ENCODE results near the gene MRPL17.

The MRPL17 gene

DNA sequence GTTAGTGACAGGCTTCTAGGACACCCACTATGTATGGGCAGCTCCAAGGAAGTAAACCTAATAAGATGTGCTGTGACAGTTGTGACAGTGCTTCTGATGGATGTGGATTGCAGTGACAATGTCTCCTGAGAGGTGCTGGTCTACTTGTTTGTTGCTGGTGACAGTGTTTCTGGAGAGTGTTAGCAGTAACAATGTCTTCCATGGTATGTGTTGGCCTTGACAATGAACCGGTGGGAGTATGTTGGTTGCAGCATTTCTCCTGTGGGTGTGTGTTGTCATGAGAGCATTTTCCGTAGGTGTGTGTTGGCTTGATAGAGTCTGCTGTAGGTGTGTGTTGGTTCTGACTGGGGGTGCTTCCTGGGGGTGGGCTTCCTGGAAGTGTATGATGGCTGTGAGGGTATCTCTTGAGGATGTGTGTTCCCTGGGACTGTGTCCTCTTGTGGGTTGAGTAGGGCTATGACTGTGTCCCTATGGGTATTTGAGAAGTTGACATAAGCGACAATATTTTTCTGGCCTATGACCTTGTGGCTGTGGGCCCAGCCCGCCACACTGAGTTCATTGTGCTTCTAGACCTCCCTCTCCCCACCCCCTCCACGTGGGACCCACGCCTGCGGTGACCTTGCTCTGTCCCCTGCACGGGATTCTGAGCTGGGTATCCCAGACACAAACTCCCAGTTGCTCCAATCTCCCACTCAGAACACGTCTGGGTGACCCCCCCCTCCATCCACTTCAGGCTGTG lies 28.7 kb downstream of the MRPL17 start:
- TF ChIP-seq ZNF274 (IDR thresholded peaks at IDR 0.05; ENCODE audit: low read depth, low read length), result no peak
- H3K4me3 ChIP-seq (ENCODE audit: low read length), result no peak overlapping the region

DNA sequence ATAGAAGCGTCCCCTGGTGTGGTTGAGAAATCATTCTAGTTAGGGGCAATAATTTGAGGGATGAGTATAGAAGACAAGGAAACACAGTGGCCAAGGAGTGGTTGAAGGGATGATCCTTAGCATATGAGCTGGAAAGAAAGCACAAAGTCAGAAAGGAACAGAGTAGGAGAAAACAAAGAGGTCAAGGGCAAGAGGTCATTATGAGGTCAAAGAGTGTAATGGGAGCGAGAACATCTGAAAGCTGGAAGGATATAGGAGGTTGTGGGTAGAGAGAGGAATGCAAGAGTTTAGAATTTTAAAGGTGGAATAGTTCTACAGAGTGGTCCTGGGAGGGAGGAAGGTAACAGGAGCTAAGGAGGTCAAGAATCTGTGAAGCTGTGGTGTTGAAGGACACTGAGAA lies 29.5 kb downstream of the MRPL17 start:
- no peak overlapping the region for H3K4me3 ChIP-seq (ENCODE audit: low read length)
- no peak for TF ChIP-seq ZNF274 (IDR thresholded peaks at IDR 0.05; ENCODE audit: low read depth, low read length)

DNA sequence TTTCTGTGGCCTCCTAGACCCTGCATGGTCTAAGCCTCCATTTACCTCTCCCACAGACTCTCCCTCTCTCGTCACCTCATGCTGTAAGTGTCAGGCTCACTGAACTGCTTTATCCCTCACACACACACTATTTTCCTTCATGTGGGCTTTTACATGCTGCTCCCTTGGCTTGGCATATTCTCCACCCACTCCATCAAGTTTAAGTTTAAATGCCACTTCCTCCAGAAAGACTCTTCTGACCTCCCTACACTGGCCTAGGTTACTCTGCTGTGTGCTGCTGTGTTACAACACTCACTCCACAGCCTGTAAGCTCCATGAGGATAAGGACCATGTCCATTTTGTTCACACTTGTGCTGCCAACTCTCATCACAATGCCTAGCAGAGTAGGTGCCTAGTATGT lies 30.0 kb downstream of the MRPL17 start:
- TF ChIP-seq ZNF274 (IDR thresholded peaks at IDR 0.05; ENCODE audit: low read depth, low read length), result no peak
- H3K4me3 ChIP-seq (ENCODE audit: low read length), result no peak overlapping the region

DNA sequence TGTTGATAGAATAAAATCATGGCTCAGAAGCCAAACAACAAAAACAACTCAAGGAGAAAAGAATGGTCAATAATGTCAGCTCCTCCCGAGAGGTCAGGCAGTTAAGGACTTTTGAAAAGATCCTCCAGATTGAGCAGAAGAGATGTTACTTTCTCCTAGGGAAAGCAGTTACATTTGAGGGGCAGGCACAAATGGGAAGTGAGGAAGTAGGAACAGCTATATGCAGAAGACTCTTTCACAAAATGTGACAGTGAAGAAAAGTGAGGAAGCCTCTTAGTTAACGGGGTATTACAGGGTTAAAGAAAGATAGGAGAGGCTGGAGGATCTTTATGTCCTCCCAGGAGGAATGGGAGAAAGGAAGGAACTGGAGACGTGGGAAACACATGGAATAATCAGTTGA lies 31.0 kb downstream of the MRPL17 start:
- no peak for TF ChIP-seq ZNF274 (IDR thresholded peaks at IDR 0.05; ENCODE audit: low read depth, low read length)
- H3K4me3 ChIP-seq (ENCODE audit: low read length), result no peak overlapping the region

DNA sequence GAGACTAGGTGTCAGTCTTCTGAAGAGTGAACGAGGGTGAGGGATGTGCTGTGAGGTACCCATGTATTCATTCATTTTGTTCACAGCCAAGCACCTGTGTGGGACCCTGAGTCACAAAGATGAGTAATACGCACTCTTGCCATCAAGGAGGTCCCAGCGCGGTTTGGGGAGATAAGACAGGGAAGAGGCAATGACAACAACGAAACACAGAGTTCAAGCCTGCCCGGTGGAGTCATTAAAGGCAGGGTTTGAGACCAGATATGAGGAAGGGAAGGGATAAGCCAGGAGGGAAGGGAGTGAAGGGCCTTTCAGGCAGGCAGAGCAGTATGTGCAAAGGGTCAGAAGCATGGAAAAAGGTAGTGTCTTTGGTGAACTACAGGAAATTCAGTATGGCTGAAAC lies 32.2 kb downstream of the MRPL17 start:
- no peak for TF ChIP-seq ZNF274 (IDR thresholded peaks at IDR 0.05; ENCODE audit: low read depth, low read length)
- H3K4me3 ChIP-seq (ENCODE audit: low read length), result no peak overlapping the region

DNA sequence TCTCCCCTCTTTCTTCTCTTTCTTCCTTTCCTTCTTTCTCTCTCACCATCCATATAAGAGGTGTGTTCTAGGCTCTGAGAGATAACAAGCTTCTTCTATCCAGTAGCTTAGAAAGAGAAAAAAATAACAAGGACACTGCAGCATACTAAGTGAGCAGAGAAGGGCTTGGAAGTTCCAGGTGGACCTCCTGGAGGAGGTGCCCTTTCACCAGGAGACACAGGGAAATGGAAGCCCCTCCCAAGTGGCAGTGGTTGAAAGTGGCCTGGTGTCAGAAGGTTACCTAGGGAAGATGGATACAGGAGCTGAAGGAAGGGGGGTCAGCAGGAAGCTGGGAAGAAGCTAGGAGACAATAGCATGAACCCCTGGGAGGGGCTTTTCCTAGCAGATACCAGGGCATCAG lies 33.0 kb downstream of the MRPL17 start:
- no peak for TF ChIP-seq ZNF274 (IDR thresholded peaks at IDR 0.05; ENCODE audit: low read depth, low read length)
- H3K4me3 ChIP-seq (ENCODE audit: low read length), result no peak overlapping the region

DNA sequence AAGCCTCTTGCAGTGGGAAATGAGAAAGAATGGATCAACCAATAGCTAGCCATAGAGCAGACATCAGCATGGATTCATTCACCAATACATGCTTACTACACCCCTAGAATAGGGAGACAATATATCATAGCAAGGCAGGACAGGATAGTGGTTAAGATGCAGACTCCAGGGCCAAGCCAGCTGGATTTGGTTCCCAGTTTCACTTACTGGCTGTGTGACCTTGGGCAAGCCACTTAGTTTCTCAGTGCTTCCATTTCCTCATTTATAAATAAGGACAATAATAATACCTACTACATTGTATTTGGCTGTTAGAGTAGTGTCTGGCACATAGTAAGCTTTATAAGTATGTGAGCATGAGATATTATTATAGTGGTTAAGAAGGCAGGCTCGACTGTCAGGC lies 34.6 kb downstream of the MRPL17 start:
- no peak for TF ChIP-seq ZNF274 (IDR thresholded peaks at IDR 0.05; ENCODE audit: low read depth, low read length)
- H3K4me3 ChIP-seq (ENCODE audit: low read length), result no peak overlapping the region

DNA sequence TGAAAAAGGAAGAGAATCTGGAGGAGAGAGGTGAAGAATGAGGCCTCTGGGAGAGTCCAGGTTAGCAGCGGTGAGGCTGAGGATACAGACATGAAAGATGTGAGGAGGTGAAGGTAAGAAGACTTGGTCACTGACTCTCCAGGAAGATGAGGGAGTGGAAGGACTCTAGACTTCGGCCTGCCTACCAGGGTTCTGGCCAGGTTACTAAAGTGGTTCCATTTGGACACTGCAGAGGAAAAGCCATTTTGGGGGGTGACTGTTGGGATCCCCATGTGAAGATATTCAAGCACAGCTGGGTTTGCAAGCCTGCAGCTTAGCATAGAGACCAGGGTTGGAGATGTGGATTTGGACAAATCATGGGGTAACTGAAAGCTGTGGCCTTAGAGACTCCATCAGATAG lies 35.3 kb downstream of the MRPL17 start:
- TF ChIP-seq ZNF274 (IDR thresholded peaks at IDR 0.05; ENCODE audit: low read depth, low read length), result no peak

DNA sequence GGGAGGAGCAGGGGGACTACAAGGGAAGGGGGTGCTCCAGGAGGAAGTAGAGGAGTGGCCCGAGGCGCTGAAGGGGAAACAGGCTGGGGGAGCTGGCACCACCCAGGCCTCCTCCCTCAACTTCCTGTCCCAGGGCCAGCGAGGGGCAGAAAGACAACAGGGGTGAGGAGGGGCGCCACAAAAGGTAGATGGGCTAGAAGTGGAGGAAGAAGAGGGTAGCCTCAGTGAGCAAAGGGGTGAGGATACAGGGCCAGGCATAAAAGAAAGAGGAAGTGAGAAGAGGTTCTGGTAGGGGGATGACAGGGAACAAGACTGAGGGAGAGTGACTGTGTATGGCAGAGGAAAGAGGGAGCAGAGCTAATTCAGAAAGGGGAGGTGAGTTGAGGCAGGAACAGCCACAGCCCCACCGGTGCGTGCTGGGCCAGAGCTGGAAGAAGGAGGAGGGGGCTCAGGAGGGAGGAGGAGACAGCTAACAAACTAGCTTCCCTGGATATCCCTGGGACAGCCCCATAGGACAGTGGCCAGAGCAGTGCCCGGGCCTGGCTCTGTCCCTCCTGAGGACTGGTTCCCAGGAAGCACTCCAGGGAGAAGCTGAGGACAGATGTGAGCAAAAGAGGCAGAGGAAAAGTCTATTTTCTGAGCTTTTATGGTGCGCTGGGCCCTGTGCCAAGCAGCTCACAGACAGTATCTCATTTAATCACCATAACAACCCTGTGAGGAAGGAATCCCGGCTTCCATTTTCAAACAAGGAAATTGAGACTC lies 36.0 kb downstream of the MRPL17 start:
- no peak overlapping the region; the same call in 1 of the 2 replicates for H3K4me3 ChIP-seq (ENCODE audit: low read length)
- TF ChIP-seq ZNF274 (IDR thresholded peaks at IDR 0.05; ENCODE audit: low read depth, low read length), result no peak

More for the DNA sequence above, 35.3 kb downstream of the MRPL17 start:
- H3K4me3 ChIP-seq (ENCODE audit: low read length), result no peak overlapping the region

DNA sequence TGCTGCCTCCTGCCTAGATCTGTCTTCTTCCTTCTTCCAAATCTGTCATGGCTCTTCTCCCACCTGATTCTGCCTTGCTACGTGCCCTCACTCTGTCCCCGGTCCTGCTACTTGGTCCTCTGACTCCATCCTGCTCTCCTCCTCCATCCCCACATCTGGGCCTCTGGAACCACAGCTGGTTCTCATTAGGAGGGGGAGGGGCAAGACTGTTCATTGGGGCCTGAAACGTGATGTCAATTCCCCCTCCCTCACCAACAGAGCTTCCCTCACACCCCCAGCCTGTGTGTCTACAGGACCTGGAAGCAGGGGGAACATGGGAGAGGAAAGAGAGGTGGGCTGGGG lies 36.6 kb downstream of the MRPL17 start:
- TF ChIP-seq ZNF274 (IDR thresholded peaks at IDR 0.05; ENCODE audit: low read depth, low read length), result no peak
- no peak overlapping the region; the same call in 1 of the 2 replicates for H3K4me3 ChIP-seq (ENCODE audit: low read length)

DNA sequence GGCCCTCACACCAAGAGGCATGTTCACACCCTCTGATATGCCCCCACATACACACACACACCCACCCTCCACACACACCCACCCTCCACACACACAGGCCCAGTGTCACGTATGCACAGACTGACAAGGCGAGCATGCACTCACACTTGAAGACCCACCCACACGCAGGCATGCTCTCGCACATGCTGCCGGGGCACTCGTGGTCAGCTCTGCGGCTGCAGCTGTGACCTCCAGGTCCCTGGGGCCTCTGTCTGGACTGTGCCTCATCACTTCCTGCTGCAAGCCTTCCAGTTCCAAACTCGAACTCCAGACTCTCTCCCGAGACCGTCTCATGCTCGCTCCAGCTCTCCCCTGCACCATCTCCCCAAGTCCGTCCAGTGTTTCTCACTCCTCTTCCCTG lies 37.1 kb downstream of the MRPL17 start:
- no peak for TF ChIP-seq ZNF274 (IDR thresholded peaks at IDR 0.05; ENCODE audit: low read depth, low read length)
- H3K4me3 ChIP-seq (ENCODE audit: low read length), result no peak overlapping the region; the same call in 1 of the 2 replicates

DNA sequence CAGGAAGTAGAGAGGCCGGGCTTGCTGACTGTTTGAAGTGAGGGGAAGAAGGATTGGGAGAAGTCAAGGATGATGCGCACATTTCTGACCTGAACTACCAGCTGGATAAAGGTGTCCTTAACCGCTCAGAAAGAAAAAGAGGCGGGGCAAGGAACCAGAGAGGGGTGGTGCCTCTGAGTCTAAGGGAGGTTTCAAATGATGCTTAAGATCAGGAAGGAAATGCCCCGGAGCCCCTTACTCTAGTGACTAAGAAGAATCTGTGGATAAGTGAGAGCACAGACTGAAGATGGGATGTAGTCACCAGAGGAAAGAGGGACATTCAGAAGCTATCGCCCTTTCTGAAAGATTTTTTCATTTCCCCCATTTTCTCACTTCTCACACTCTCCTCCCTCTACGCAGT lies 40.2 kb downstream of the MRPL17 start:
- TF ChIP-seq ZNF274 (IDR thresholded peaks at IDR 0.05; ENCODE audit: low read depth, low read length), result no peak

DNA sequence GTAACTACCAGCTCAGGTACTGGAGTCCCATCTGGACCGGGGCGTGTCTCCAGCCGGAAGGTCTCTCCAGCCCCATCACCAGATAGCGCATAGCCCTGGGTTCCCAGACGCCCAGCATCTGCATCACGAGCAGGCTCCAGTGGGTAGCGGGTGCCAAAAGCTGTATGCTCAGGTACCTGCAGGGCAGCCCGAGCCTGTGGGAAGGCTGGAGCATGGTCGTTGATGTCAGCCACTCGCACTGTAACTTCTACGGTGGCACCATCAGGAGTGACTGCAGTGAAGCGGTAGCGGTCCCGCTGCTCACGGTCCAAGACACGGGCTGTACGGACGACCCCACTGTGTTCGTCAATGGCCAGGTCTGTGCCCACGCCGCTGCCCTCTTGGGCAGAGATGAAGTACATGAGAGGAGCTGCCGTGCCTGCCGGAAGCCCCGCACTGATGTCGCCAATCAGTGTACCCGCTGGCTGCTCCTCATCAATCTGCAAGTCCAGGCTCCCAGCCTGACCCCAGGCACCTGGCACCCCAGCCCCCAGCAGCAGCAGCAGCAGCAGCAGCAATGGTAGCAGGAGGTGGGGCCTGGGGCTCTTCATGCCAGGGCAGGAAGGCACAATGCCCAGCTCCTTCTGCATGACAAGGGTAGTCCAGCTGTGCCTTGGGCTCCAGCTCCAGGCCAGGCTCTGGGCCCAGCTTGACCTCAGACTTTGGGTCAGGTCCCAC lies 42.0 kb downstream of the MRPL17 start:
- no peak for TF ChIP-seq ZNF274 (IDR thresholded peaks at IDR 0.05; ENCODE audit: low read depth, low read length)

More for the DNA sequence above, 40.2 kb downstream of the MRPL17 start:
- no peak overlapping the region for H3K4me3 ChIP-seq (ENCODE audit: low read length)

DNA sequence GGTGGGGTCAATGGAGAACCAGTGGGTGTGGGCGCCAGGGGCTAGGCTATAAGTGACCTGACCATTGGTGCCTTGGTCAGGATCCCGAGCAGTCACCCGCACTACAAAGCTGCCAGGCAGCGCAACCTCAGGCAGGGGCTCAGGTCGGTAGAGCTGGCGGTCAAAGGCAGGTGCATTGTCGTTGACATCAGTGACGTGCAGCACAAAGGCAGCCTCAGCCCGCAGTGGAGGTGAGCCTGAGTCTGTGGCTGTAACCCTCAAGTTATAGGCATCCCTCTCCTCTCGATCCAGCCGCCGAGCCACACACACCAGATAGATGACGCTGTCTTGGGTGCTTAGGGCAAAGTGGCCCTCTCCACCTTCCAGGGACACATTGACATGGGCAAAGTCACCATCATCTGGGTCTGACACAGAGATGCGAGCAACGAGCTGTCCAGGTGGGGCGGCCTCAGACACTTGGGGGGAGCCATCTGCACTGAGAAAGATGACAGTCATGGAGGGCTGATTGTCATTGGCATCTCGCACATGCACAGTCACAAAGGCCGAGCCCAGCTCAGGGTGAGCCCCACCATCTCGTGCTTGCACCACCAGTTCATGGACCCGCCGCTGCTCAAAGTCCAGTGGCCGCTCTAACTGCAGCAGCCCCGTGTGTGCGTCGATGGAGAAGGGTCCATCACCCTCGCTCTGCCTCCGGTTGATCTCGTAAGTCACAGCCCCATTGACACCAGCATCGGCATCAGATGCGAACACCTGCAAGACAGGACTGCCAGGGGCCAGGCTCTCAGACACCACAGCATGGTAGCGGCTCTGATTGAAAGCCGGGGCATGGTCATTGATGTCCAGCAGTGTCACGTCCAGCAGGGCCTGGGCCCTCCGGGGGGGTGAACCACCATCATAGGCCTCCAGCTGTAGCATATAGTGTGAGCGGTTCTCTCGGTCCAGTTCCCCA lies 42.8 kb downstream of the MRPL17 start:
- no peak for TF ChIP-seq ZNF274 (IDR thresholded peaks at IDR 0.05; ENCODE audit: low read depth, low read length)
- no peak overlapping the region for H3K4me3 ChIP-seq (ENCODE audit: low read length)

More for the DNA sequence above, 42.0 kb downstream of the MRPL17 start:
- H3K4me3 ChIP-seq (ENCODE audit: low read length), result no peak overlapping the region

Data from GM08714 (cell line).